HG02610 (cell line): ENCODE measurements around the gene KIAA0586.
"Not testable (repeated sequence)": the region's sequence is repeated elsewhere in the genome, so short reads cannot be mapped to it uniquely, and the experiment has no call there.

Experiments
- ATAC-seq: cut with Tn5 transposase; IDR thresholded peaks from one replicate; pipeline ENCODE4 v1.9.1; 2021; ENCODE audit warnings: mild to moderate bottlenecking, moderate library complexity; ENCODE audit not compliant: unreplicated experiment

Gene KIAA0586

DNA sequence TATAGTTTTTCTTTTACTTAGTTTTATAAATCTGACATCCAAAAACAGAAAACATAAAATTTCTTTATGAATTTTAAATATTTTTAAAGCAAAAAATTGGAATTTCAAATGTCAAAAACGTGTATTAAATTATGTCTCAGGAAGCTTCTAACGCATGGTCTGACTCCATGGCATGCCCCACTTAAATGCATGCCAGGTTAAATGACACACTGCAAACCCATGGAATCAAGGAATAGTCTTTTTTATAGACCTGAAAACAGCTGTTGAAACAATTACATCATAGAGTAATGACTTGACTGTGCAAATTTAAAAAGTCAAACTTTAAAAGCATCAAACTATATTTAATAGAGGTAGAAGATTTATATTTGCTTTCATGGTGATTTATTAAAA, 114.1 kb downstream of the KIAA0586 start:
- no peak for ATAC-seq

DNA sequence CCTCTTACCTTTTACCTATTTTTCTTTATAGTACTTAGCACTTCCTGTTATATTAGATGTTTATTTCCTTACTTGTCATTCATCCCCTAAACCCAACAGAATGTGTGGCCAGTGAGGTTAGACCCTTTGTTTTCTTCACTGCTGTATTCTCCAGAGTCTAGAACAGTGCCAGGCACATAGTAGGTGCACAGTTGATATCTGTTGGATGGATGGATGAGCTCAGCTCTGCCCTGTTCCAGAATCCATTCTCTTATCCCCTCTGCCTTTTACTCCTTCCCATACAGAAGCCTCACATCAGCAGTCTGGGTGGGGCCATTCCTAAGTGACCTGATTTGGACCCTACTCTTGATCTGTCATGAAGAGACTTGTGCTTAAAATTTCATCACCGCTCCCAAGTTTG, 115.7 kb downstream of the KIAA0586 start:
- ATAC-seq, result no peak

DNA sequence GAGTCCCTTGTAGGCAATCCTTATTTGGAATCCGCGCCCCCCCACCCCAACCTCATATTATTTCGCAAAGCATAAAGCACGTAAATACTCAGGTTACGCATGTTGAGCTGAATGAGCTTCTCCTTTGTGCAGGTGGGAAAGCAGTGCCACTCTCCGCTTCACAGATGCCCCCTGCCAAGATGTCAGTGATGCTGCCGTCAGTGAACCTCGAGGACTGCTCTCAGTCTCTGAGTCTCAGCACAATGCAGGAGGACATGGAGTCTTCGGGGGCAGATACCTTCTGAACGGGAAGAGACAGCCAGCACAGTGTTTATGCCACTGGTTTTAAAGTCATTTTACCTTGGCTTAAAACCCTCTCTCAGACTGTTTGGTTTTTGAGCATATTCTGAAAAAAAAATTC, 120.1 kb downstream of the KIAA0586 start:
- ATAC-seq, result no peak

DNA sequence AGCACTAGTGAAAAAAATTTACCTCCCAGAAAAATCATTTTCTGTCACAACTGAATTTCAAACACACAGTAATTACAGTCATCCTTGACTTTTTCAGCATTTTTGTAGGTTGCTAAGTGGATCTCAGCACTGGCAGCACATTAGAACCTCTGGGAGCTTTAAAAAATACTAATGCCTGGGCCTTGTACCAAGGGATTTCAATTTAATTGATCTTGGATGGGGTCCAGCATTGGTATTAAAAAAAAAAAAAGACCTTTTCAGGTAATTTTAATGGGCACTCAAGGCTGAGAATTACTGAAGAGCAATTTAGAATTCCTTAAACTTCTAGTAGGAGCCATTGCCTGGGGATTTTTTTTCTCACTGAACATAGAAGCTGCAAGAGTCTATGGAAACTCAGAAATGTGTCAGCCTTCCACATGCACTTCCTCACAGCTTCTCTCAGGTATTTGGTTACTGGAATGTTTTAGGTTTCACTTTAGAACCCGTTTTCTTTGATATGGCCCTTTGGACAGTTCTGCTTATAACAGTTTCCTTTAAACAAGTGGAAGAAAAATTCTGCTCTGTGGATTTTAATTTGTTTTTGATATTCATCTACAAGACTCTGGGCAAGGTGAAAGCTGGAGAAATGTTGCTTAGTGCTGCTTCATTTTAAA, 121.7 kb downstream of the KIAA0586 start:
- no peak for ATAC-seq

DNA sequence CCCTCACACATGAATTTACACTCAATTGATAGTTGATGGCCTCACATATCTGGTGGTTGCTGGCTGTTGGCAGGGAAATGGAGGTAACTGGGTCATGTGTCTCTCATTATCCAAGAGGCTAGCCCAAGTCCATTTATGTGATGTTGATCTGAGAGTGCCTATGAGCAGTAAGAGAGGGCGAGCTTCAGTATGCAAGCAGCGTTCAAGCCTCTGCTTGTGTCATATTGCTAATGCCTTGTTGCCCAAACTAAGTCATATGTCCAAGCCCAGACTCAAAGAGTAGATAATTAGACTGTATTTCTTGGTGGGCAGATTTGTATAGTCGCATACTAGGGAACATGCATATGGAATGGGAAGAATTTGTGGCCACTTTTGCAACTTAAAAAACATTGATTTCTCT, 126.4 kb downstream of the KIAA0586 start:
- ATAC-seq, result no peak

DNA sequence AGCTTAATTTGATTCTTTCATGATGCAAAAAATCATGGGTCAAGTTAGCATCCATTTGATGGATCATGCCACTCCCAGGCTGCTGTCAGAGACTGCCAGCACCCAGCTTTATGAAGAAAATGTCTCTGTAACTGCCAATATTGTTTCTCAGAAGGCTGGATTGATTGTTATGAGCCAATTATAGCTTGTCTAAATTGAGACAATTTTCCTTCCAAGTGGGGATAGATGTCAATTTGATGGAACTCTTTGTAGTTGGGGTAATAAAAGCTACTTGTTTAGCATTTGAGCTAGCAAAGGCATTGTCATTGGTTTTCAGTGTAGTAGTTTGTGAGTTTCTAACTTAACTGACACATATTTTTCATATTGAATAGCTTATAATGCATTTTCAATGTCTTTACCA, 128.1 kb downstream of the KIAA0586 start:
- no peak for ATAC-seq

DNA sequence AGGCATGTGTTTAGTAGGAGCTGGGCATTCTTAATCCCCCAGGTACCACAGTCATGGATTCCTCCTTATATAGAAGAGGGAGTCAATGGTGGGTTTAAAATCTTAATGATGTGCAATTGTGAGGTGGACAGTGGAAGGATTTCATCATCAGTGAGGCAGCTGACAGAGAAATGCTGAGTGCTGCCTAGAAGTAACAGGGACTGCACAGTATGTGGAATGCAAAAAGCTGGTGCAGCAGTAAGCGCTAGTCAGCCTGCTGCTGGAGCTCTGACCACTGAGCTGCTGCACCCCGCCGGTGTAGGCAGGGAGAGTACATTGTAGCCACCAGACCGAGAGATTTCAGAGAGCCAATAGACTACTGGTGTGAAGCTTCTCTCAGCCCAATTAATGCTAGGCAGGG, 129.7 kb downstream of the KIAA0586 start:
- ATAC-seq, result no peak

DNA sequence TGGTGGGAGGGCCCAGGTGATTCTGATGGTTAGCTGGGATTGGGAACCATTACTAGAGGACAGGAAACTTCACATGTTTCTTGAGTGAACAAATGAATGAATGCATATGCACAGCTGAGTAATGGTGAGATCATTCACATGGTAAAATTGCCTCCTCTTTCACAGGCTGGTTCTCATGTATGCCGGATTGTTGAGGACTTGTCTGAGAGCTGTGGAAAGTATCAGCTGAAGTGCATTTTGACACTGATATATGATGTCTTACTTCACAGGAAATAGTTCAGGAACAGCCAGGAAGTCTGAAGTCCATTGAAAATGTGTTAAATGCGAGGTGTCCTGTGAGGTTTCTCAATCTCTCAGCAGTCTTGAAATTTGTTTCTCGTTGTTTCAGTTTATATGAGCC, 132.7 kb downstream of the KIAA0586 start:
- ATAC-seq, result no peak

DNA sequence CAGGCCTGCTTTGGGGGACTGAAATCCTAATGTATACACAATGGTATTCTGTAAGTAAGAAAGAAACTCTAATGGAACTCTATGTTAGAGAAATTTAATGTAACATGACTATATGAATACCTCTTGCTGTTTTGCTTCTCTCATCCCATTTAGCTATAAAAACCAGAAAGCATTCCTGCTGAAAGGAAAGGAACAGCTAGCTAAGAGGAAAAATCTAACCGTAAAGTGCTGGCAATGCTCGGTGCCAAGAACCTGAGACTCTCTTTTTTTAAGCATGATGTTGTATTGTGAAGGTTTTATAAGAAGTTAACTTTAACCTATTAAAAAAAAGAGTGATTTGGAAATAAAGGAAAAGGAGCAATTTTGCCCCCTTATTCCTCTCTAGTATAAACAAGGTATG, 134.6 kb downstream of the KIAA0586 start:
- ATAC-seq, result no peak

DNA sequence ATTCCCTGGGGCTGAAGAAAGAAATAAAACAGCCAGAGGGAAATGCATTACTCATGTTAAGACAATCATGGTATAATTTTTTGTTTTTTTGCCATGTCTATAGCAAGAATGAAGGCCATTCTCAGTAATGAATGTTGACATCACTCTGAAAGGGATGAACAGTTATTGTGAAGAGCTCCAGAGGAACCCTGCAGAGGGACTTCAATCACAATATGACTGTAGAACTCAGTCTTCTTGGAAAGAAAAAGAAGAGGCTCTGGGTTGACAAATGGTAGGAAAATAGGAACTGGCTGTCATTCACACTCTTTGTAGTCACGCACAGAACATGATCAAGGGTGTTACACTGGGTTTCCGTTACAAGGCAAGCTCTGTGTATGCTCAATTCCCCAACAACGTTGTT, 136.5 kb downstream of the KIAA0586 start:
- ATAC-seq, result no peak

DNA sequence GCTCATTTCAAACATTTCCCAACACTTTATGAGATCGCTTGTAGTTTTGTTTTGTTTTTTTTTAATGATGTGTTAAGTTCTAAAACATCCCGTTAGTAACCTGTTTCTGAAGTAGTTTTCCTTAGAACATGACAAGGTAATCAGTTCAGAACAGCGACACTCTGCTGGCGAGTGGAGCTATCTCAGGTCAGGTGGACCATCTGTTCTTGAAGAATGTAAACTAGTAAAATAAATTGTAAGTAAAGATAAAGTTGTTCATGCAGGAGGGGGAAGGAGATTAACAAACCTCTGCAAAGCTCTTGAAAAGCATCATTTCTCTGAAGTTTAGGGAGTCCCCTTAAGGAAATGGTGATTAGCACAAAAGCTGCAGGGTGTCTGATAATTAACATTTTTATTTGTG, 138.3 kb downstream of the KIAA0586 start:
- ATAC-seq, result no peak

DNA sequence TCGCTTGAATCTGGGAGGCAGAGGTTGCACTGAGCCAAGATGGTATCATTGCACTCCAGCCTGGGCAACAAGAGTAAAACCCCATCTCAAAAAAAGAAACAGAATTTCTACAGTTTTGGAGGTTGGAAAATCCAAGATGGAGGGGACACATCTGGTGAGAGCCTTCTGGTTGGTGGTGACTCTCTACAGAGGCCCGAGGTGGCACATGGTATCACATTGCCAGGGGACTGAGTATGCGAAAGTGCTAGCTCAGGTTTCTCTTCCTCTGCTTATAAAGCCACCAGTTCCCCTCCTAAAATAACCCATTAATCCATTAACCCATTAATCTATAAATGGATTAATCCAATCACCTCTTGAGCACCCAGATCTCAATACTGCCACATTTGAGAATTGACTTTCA, 139.5 kb downstream of the KIAA0586 start:
- no peak for ATAC-seq

DNA sequence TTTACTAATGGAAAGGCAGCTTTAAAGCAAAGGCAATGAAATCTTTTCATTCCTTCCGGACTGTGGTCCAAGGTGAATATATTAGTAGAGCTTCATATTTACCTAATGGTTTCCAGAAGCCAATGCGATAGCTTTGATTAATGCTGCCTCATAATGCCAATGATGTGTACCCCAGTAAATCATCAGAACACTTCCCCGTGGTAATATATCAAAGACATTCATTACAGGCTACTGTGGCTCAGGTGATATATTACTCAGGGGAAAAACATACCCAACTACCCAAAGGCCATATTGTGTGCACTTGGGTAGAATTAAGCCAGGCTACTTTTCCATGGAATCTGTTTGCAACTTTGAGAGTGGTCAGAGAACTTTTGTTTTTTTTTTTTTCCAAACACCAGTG, 140.8 kb downstream of the KIAA0586 start:
- ATAC-seq, result no peak

DNA sequence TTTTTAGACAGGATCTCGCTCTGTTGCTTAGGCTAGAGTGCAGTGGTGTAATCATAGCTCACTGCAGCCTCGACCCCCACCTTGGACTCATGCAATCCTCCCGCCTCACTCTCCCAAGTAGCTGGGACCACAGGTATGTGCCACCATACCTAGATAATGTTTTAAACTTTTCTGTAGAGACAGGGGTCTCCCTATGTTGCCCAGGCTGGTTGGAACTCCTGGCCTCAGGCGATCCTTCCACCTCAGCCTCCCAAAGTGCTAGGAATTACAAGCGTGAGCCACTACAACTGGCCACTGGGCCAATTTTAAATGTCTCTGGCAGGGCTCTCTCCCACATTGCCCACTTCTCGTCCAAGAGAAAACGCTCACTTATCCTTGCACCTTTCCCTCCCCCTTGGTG, 143.7 kb downstream of the KIAA0586 start:
- no peak for ATAC-seq

DNA sequence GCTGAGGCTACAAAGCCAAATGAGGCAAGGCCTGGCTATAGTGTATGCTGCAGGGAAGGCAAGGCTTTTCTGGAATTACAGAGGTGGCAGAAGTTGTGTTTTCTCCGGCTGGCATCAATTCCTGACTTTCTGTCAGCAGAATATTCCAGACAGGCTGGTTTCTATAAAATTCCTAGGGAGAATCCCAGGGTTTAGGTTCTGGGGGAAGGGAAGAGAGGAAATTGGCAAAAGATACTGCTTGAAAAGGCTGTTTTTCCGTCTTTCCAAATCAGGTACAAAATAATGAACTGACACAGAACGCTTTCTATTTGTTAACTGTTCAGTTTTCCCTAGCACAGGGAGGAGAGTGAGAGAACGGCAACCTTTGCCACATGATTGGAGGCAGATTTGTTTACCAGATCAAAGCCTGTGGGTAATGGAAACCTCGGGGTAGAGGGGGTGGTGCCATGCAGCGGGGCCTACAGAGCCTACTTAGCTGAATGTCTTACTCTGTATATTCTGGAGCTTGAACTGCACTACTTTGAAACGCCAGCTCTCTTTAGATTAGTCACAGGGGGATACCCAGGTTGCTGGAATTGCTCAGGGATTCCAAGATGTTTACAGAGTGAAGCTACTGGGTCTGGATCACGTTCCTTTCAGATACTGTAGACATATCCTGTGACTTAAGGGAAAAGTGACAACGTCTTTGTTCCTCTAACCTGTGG, 144.4 kb downstream of the KIAA0586 start:
- ATAC-seq, result no peak

DNA sequence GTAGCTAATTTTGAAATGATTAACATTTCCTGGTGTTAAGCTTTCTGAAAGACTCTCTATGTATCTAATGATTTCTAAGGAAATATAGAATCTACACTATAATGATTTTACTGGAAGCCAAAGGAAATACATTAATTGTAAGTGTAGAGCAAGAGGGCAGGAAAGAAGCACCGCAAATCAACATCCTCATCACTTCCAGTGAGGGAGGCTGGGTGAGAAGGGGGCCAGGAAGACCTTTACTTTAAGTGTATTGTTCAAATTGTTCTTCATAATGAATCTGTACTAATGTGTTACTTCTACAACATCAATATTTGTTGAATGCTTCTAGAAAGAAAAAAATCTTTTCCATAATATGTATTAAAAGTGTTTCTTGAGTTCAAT, 144.9 kb downstream of the KIAA0586 start:
- no peak for ATAC-seq

DNA sequence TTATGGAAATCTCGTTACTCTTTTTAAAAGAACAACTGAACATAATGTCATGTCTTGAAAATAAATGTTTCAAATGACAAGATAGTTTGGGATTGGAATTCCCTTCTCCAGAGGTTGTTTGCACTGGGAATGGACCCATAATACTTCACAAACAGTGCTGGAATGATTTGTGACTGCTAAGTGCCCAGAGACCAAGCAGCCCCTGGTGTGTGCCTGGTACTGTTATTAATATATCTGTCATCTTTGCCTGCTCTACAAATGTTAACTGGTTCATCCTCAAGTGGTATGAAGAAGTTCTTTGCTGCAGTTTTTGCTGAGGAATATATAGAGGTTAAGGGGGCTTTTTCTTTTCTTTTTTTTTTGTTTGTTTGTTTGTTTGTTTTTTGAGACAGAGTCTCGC, 145.3 kb downstream of the KIAA0586 start:
- ATAC-seq, result no peak

DNA sequence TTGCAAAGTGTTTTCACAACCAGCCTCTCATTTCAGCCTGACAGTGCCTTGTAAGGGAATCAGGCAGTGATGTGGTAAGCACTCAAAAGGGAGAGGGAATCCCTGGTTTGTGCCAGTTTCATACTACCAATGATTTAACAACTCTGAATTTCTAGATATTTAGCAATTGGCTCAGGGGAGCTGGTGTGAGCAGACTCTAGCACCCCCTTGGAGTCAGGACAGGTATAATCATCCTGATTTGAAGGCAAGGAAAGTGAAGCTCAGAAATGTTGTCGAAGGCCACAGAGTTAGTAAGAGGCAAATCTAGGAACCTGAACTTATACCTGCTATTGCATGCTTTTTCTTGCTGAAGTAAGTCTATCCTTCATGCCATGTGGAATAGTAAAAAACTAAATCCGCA, 147.1 kb downstream of the KIAA0586 start:
- ATAC-seq, result no peak

DNA sequence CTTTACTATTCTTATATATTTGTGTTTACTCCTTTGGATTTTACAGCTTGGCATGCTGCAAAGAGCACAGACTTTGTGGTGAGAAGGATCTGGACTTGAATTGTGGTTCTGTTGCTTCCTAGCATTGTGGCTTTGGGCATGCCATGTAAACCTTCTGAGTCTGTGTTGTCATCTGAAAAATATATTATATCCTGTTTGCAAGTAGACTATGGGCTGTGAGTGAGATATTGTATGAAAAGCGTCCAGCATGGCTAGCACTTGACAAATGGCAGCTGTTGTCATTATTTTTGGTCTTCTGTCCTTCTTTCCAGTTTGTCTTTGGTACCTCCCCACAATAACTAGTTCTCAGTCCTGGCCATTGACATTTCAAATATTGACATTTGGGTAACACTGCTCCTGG, 148.4 kb downstream of the KIAA0586 start:
- no peak for ATAC-seq

DNA sequence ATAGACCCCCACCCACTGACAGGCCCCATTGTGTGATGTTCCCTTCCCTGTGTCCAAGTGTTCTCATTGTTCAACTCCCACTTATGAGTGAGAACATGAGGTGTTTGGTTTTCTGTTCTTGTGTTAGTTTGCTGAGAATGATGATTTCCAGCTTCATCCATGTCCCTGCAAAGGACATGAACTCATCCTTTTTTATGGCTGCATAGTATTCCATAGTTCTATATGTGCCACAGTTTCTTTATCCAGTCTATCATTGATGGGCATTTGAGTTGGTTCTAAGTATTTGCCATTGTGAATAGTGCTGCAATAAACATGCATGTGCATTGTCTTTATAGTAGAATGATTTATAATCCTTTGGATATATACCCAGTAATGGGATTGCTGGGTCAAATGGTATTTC, 152.5 kb downstream of the KIAA0586 start:
- not testable (repeated sequence) for ATAC-seq

DNA sequence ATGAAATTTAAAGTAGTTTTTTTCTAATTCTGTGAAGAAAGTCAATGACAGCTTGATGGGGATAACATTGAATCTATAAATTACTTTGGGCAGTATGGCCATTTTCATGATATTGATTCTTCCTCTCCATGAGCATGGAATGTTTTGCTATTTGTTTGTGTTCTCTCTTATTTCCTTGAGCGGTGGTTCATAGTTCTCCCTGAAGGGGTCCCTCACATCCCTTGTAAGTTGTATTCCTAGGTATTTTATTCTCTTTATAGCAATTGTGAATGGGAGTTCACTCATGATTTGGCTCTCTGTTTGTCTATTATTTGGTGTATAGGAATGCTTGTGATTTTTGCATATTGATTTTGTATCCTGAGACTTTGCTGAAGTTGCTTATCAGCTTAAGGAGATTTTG, 153.9 kb downstream of the KIAA0586 start:
- not testable (repeated sequence) for ATAC-seq

DNA sequence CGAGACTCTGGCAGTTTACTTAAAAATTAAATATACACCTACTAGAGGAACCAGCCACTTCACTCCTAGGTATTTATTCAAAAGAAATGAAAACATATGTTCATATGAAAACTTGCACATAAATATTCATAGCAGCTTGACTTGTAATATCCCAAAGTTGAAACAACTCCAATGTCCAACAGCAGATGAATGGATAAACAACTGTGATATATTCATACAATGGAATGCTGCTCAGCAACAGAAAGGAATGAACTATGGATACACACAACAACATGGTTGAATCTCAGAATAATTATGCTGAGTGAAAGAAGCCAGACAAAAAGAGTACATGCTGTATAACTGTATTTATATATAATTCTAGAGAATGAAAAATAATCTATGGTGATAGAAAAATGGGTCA, 156.9 kb downstream of the KIAA0586 start:
- no peak for ATAC-seq

DNA sequence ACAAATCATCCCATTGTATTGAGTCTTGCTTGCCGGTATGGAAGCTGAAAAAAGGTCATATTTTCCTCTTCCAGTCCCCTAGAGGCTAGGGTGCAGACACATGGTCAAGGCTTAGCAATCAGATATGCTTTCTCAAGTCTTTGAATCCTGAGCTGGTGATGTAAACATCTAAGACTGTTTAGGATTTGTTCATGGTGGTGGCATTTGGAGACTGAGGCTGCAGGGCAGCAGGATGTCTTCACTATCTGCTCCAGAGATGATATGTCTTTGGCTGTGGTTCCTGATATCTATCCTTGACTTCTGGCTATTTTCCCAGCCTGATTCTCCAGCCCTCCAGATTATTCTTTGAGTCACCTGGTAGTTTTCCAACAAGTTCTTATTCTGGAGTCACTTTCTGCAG, 159.8 kb downstream of the KIAA0586 start:
- no peak for ATAC-seq
